WERI-Rb-1 (cell line): ENCODE measurements around the gene MRPS5.

Experiments
- DNase-seq: peaks from one replicate; pipeline ENCODE4 v3.0.0-alpha.2; 2020
- H3K27ac ChIP-seq: fragments of 250-450 bp; sonication (Bioruptor Pico); 2 replicates; pipeline ENCODE4 v1.5.1; 2020; ENCODE audit warnings: mild to moderate bottlenecking, moderate library complexity
- H3K27me3 ChIP-seq: fragments of 250-450 bp; sonication (Bioruptor Pico); 2 replicates; pipeline ENCODE4 v1.5.1; 2021; ENCODE audit warnings: mild to moderate bottlenecking, low read depth, moderate library complexity; ENCODE audit not compliant: insufficient read depth, severe bottlenecking
- H3K36me3 ChIP-seq: fragments of 250-450 bp; sonication (Bioruptor Pico); 2 replicates; pipeline ENCODE4 v1.5.1; 2020; ENCODE audit warnings: mild to moderate bottlenecking, moderate library complexity
- H3K4me3 ChIP-seq: 2 replicates; pipeline ENCODE4 v1.5.1; 2011; ENCODE audit warnings: low read depth, mild to moderate bottlenecking, control low read depth, low read length
- H3K9me3 ChIP-seq: fragments of 250-450 bp; sonication (Bioruptor Pico); 2 replicates; pipeline ENCODE4 v1.5.1; 2021; ENCODE audit warnings: mild to moderate bottlenecking, moderate library complexity; ENCODE audit not compliant: severe bottlenecking
- TF ChIP-seq, protein P1 (sequence below): IDR thresholded peaks from 2 replicates; pipeline ENCODE4 v1.5.1; 2011; ENCODE audit warnings: low read depth, mild to moderate bottlenecking, control low read depth, inconsistent platforms, low read length

MRPS5 gene

DNA sequence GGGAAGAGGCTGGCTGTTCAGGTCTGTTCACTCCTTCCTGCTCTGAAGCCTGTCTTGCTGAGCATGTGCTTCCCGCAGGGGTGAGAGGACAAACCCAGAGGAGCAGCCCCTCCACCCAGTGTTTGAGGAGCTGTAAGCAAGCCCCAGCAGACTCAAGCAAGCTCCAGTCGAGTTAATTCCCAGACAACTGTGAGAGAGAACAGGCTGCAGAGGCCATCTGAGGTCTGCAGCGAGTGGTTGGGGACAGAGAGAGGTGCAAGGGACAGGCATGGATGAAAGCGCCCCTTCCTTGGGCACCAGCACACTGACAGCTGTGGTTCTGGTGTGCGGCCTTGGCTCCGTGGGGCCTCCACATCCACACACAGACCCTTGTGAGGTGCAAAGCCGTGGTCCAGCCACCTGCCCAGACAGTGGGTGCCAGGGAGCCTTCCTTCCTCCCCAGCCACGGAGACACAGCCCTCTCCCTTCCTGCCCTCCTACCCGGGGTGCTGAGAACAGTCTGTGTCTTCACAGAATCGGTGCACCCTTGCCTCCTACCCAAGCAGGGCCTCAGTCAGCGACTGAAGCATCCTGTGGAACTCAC, 59.9 kb downstream of the MRPS5 start:
- Histone ChIP-seq H3K27me3 (no peaks in the 10 kb centered on the region), H3K4me3 (no peak overlapping the region), H3K9me3 (no peaks in the 10 kb centered on the region), H3K36me3 (no peaks in the 10 kb centered on the region), H3K27ac (no peak overlapping the region)
- no peak for DNase-seq
- TF ChIP-seq, protein P1, sequence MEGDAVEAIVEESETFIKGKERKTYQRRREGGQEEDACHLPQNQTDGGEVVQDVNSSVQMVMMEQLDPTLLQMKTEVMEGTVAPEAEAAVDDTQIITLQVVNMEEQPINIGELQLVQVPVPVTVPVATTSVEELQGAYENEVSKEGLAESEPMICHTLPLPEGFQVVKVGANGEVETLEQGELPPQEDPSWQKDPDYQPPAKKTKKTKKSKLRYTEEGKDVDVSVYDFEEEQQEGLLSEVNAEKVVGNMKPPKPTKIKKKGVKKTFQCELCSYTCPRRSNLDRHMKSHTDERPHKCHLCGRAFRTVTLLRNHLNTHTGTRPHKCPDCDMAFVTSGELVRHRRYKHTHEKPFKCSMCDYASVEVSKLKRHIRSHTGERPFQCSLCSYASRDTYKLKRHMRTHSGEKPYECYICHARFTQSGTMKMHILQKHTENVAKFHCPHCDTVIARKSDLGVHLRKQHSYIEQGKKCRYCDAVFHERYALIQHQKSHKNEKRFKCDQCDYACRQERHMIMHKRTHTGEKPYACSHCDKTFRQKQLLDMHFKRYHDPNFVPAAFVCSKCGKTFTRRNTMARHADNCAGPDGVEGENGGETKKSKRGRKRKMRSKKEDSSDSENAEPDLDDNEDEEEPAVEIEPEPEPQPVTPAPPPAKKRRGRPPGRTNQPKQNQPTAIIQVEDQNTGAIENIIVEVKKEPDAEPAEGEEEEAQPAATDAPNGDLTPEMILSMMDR, result no peak

DNA sequence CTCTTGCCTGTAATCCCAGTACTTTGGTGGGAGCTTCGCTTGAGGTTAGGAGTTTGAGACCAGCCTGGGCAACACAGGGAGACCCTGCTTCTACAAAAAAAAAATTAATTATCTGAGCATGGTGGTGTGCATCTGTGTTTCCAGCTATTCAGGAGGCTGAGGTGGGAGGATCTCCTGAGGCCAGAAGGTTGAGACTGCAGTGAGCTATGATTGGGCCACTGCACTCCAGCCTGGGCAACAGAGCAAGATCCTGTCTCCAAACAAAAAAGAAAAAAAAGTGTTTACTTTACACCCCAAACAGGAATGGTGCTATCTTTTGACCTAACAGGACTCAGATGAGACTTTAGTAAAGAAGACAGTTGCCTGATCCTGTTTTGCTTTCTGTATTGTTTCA, 60.5 kb downstream of the MRPS5 start:
- Histone ChIP-seq H3K36me3 (no peaks in the 10 kb centered on the region), H3K4me3 (no peak overlapping the region), H3K9me3 (no peaks in the 10 kb centered on the region), H3K27ac (no peak overlapping the region), H3K27me3 (no peaks in the 10 kb centered on the region)
- TF ChIP-seq, protein P1, result no peak
- no peak for DNase-seq

DNA sequence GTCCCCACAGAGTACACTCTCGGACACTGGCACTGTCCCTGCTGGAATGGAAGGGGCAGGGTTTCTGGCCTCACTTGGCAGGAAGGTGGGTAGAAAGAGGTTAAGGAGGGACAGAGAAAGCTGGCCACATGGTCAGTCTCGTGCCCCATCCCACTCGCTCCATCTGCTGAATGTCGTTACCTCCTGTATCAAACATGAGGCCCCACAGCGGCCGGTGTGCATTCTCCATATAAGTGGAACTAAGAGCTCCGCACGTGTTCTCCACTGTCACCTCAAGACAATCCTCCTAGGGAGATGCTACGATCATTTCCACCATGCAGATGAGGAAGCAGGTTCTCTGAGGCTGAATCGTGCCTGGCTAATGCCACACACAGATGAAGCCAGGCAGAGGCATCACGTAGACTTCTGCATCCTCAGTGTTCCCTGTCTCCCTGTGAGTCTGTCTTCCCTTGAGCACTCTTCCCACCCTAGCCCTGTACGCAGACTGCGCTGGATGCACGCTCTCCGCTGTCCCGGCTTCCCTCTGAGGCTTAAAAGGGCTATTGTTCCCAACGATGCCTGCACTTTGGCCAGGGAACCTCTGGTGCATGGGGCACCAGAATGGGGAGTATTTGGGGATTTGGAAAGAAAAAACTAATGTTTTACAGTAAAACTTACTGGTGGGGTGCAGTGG, 61.0 kb downstream of the MRPS5 start:
- no peak overlapping the region for H3K4me3 ChIP-seq
- H3K9me3 ChIP-seq, result no peaks in the 10 kb centered on the region
- H3K27me3 ChIP-seq, result no peaks in the 10 kb centered on the region
- H3K36me3 ChIP-seq, result no peaks in the 10 kb centered on the region
- no peak for DNase-seq
- H3K27ac ChIP-seq, result no peak overlapping the region
- TF ChIP-seq, protein P1, result no peak

DNA sequence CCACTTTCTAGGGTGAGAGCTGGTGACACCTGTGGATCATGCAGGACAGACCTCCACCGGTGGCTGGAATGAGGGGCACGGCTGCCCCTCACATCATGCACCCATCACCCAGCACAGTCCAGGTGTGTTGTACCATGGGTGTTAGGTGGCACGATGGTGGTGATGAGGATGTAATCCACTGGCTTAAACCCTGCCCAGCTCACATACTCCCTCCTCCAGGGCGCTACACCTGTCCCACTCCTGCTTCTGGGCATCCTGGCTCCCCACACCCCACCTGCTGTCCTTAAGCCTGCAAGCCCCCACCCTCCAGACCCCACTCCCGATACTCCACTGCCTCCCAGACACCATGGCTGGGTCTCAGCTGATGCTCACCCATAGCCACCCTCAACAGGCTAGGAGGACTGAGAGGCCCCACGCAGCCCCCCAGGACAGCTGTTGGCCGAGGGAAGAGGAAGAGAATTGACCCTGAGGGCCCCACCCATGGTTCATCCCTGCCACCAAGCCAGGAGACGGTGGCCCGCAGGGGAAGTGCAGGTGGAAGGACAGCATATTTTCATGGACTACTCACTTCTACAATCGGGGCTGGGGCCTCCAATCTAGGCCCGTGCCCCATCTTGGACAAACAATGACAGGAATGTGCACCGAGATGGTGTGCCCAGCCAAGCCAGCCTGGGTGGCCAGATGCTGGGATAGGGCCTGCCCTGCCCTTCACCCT, 61.8 kb downstream of the MRPS5 start:
- no peaks in the 10 kb centered on the region for H3K9me3 ChIP-seq
- no peak for DNase-seq

DNA sequence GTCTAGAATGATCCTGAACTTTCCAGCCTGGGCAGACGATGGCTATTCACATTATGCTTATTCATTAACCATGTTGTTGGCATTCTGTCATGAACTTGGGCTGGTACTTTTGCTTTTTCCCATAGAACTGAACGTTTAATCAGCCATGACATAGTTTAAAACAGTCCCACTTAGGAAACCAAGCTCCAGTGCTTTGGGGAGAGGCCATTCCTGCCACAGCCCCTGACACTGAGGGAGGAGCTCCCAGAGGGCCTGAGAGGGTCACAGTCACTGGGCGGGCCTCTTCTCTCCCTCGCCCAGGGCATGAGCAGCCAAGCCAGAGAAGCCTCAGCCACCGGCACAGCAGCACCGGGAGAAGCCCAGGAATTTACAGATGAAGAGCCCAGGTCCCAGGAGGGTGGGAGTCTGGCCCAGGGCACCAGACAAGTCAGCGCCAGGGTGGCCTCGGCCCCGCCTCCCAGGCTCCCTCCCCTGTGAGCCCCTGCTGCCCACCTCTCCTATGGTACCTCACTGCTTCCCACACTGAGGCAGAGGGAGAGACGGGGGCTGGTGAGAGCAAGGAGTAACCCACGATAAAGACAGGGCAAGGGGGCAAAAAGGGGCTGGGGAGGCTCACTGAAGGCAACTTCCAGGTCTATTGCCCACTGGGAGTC, 62.5 kb downstream of the MRPS5 start:
- Histone ChIP-seq H3K4me3 (no peak overlapping the region), H3K27me3 (no peaks in the 10 kb centered on the region), H3K9me3 (no peaks in the 10 kb centered on the region), H3K36me3 (no peaks in the 10 kb centered on the region), H3K27ac (no peak overlapping the region)
- DNase-seq, result no peak
- TF ChIP-seq, protein P1, result no peak

More for the DNA sequence above, 61.8 kb downstream of the MRPS5 start:
- Histone ChIP-seq H3K27me3 (no peaks in the 10 kb centered on the region), H3K4me3 (no peak overlapping the region), H3K27ac (no peak overlapping the region), H3K36me3 (no peaks in the 10 kb centered on the region)
- TF ChIP-seq, protein P1, result no peak
